HEK293 (cell line): ENCODE results near the gene MTCL1.

Experiments used
- CTCF ChIA-PET: fragments of 350-600 bp; formaldehyde crosslinking; extraction: SDS; loops from one replicate; lab custom pipeline; 2021; ENCODE audit warnings: antibody characterized with exemption; lab: Yijun Ruan, JAX
- POLR2A ChIA-PET: fragments of 300-600 bp; formaldehyde crosslinking; extraction: SDS; loops from one replicate; lab custom pipeline; 2020; ENCODE audit warnings: antibody characterized with exemption, inconsistent platforms; lab: Yijun Ruan, JAX
- H3K27ac ChIP-seq: fragments of 200-500 bp; sonication (Bioruptor generic); 2 replicates; pipeline ENCODE4 v1.5.1; 2014; ENCODE audit warnings: low read depth, low read length, control low read depth, inconsistent platforms; ENCODE audit errors: extremely low read depth
- H3K36me3 ChIP-seq, 2 experiments: fragments of 200-500 bp in 1 of 2; sonication (Bioruptor generic) in 1 of 2; 1 replicate in 1 of 2; 2 replicates in 1 of 2; pipeline ENCODE4 v1.5.1; 2014 to 2017; ENCODE audit warnings: inconsistent platforms in 2 of 2, low read length in 2 of 2; ENCODE audit not compliant: control insufficient read depth in 2 of 2, insufficient read depth in 1 of 2
- H3K4me1 ChIP-seq: fragments of 200-500 bp; sonication (Bioruptor generic); 2 replicates; pipeline ENCODE4 v1.5.1; 2014; ENCODE audit warnings: mild to moderate bottlenecking, low read length, inconsistent platforms; ENCODE audit not compliant: control insufficient read depth, insufficient read depth
- H3K4me3 ChIP-seq: 2 replicates; pipeline ENCODE4 v1.5.1; 2011; ENCODE audit warnings: low read depth, mild to moderate bottlenecking, control low read depth, low read length, moderate library complexity
- H3K9me3 ChIP-seq: fragments of 200-500 bp; sonication (Bioruptor generic); 2 replicates; pipeline ENCODE4 v1.5.1; 2014; ENCODE audit warnings: low read depth, low read length, inconsistent platforms; ENCODE audit not compliant: control insufficient read depth, insufficient read depth
- FEZF1 ChIP-seq: fragments of 450-650 bp; formaldehyde crosslinking; IDR thresholded peaks from 2 replicates; pipeline ENCODE4 v1.5.1; 2016; ENCODE audit warnings: missing biosample characterization, missing genetic modification characterization
- TRIM28 ChIP-seq: IDR thresholded peaks from 2 replicates; pipeline ENCODE4 v1.6.1; 2011; ENCODE audit warnings: low read length, control low read depth, borderline replicate concordance
- ZBTB1 ChIP-seq: fragments of 450-650 bp; formaldehyde crosslinking; IDR thresholded peaks from 2 replicates; pipeline ENCODE4 v1.5.1; 2016; ENCODE audit warnings: missing biosample characterization, missing genetic modification characterization
- ZBTB8A ChIP-seq: fragments of 450-650 bp; formaldehyde crosslinking; IDR thresholded peaks from 2 replicates; pipeline ENCODE4 v1.5.1; 2016; ENCODE audit warnings: missing biosample characterization, missing genetic modification characterization
- ZIC2 ChIP-seq: fragments of 450-650 bp; formaldehyde crosslinking; IDR thresholded peaks from 2 replicates; pipeline ENCODE4 v1.5.1; 2016; ENCODE audit warnings: missing biosample characterization, missing genetic modification characterization
- ZNF114 ChIP-seq: fragments of 450-650 bp; formaldehyde crosslinking; IDR thresholded peaks from 2 replicates; pipeline ENCODE4 v1.5.0; 2017; ENCODE audit warnings: missing biosample characterization, missing genetic modification characterization
- ZNF133 ChIP-seq: fragments of 450-650 bp; formaldehyde crosslinking; IDR thresholded peaks from 2 replicates; pipeline ENCODE4 v1.5.1; 2016; ENCODE audit warnings: missing biosample characterization, missing genetic modification characterization
- ZNF2 ChIP-seq: fragments of 450-650 bp; formaldehyde crosslinking; IDR thresholded peaks from 2 replicates; pipeline ENCODE4 v1.5.1; 2016; ENCODE audit warnings: missing biosample characterization, missing genetic modification characterization
- ZNF23 ChIP-seq: fragments of 450-650 bp; formaldehyde crosslinking; IDR thresholded peaks from 2 replicates; pipeline ENCODE4 v1.5.1; 2016; ENCODE audit warnings: missing biosample characterization, missing genetic modification characterization, borderline replicate concordance
- ZNF324 ChIP-seq: fragments of 450-650 bp; formaldehyde crosslinking; IDR thresholded peaks from 2 replicates; pipeline ENCODE4 v1.5.1; 2016; ENCODE audit warnings: missing biosample characterization, missing genetic modification characterization
- ZNF366 ChIP-seq: fragments of 450-650 bp; formaldehyde crosslinking; conservative IDR thresholded peaks from 2 replicates; pipeline ENCODE4 v1.5.1; 2016; ENCODE audit warnings: missing biosample characterization, missing genetic modification characterization
- ZNF394 ChIP-seq: fragments of 450-650 bp; formaldehyde crosslinking; IDR thresholded peaks from 2 replicates; pipeline ENCODE4 v1.5.1; 2016; ENCODE audit warnings: missing biosample characterization, missing genetic modification characterization, mild to moderate bottlenecking, moderate library complexity, borderline replicate concordance
- ZNF426 ChIP-seq: fragments of 450-650 bp; formaldehyde crosslinking; IDR thresholded peaks from 2 replicates; pipeline ENCODE4 v1.5.1; 2017; ENCODE audit warnings: missing biosample characterization, missing genetic modification characterization, mild to moderate bottlenecking, inconsistent platforms, moderate library complexity
- ZNF48 ChIP-seq: fragments of 450-650 bp; formaldehyde crosslinking; IDR thresholded peaks from 2 replicates; pipeline ENCODE4 v1.5.1; 2016; ENCODE audit warnings: missing biosample characterization, missing genetic modification characterization
- ZNF501 ChIP-seq: fragments of 450-650 bp; formaldehyde crosslinking; IDR thresholded peaks from 2 replicates; pipeline ENCODE4 v1.5.1; 2016; ENCODE audit warnings: missing biosample characterization, missing genetic modification characterization
- ZNF600 ChIP-seq: fragments of 450-650 bp; formaldehyde crosslinking; IDR thresholded peaks from 2 replicates; pipeline ENCODE4 v1.5.1; 2016; ENCODE audit warnings: missing biosample characterization, missing genetic modification characterization
- ZNF629 ChIP-seq: fragments of 450-650 bp; formaldehyde crosslinking; IDR thresholded peaks from 2 replicates; pipeline ENCODE4 v1.5.1; 2017; ENCODE audit warnings: missing biosample characterization, missing genetic modification characterization
- ZNF660 ChIP-seq: fragments of 450-650 bp; IDR thresholded peaks from 2 replicates; pipeline ENCODE4 v1.5.1; 2018; ENCODE audit warnings: missing biosample characterization, mild to moderate bottlenecking, missing genetic modification characterization
- ZNF843 ChIP-seq: fragments of 450-650 bp; formaldehyde crosslinking; IDR thresholded peaks from 2 replicates; pipeline ENCODE4 v1.5.1; 2016; ENCODE audit warnings: missing biosample characterization, missing genetic modification characterization
- ZSCAN30 ChIP-seq: fragments of 450-650 bp; IDR thresholded peaks from 2 replicates; pipeline ENCODE4 v1.5.1; 2018; ENCODE audit warnings: missing biosample characterization, mild to moderate bottlenecking, missing genetic modification characterization, moderate library complexity
- TF ChIP-seq, protein P1 (sequence below): fragments of 450-650 bp; formaldehyde crosslinking; IDR thresholded peaks from 2 replicates; pipeline ENCODE4 v1.5.1; 2016; ENCODE audit warnings: missing biosample characterization, missing genetic modification characterization
- TF ChIP-seq, protein P2 (sequence below): fragments of 450-650 bp; formaldehyde crosslinking; IDR thresholded peaks from 2 replicates; pipeline ENCODE4 v1.5.1; 2017; ENCODE audit warnings: missing biosample characterization, missing genetic modification characterization
- TF ChIP-seq, protein P3 (sequence below): fragments of 450-650 bp; formaldehyde crosslinking; IDR thresholded peaks from 2 replicates; pipeline ENCODE4 v1.5.1; 2016; ENCODE audit warnings: missing biosample characterization, missing genetic modification characterization
- TF ChIP-seq, protein P4 (sequence below): fragments of 450-650 bp; formaldehyde crosslinking; IDR thresholded peaks from 2 replicates; pipeline ENCODE4 v1.5.1; 2017; ENCODE audit warnings: missing biosample characterization, mild to moderate bottlenecking, missing genetic modification characterization, moderate library complexity

Gene MTCL1

DNA sequence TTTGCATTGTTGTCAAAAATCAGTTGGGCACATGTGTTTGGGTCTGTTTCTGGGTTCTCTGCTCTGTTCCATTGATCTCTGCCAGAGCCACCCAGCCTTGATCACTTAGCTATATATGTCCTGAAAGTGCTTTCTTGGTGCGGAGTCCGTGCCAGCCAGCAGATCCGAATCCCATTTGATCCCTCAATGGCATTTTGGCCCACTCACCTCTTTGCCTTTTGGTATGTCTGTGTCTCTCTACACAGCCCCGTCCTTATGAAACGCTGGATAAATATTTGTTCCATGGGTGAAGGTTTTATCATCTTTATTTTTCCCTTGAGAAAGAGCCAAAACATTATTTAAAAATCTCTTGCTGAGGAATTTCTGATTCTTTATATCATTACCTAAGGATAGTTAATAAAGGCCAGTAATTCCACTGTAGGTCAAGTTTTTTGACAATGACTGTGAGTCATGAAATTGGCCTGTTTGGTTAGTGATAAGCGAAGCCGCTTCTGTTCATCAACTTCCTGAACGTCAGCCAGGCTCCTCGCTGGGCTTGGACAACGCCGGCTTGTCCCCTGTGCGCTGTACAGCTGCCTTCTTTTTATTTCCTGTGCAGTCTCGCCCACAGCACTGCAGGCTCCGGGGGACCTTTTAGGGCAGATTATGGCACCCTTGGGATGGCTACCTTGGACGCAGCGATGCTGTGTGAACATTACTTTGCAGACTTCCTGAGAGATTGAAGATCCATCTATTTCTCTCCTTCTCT is 24.9 kb downstream of the MTCL1 start (continued):
- TF ChIP-seq, protein P1, sequence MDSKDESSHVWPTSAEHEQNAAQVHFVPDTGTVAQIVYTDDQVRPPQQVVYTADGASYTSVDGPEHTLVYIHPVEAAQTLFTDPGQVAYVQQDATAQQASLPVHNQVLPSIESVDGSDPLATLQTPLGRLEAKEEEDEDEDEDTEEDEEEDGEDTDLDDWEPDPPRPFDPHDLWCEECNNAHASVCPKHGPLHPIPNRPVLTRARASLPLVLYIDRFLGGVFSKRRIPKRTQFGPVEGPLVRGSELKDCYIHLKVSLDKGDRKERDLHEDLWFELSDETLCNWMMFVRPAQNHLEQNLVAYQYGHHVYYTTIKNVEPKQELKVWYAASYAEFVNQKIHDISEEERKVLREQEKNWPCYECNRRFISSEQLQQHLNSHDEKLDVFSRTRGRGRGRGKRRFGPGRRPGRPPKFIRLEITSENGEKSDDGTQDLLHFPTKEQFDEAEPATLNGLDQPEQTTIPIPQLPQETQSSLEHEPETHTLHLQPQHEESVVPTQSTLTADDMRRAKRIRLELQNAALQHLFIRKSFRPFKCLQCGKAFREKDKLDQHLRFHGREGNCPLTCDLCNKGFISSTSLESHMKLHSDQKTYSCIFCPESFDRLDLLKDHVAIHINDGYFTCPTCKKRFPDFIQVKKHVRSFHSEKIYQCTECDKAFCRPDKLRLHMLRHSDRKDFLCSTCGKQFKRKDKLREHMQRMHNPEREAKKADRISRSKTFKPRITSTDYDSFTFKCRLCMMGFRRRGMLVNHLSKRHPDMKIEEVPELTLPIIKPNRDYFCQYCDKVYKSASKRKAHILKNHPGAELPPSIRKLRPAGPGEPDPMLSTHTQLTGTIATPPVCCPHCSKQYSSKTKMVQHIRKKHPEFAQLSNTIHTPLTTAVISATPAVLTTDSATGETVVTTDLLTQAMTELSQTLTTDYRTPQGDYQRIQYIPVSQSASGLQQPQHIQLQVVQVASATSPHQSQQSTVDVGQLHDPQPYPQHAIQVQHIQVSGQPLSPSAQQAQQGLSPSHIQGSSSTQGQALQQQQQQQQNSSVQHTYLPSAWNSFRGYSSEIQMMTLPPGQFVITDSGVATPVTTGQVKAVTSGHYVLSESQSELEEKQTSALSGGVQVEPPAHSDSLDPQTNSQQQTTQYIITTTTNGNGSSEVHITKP (tag by site-specific recombination), result peak; percentile 78
- TF ChIP-seq ZNF600 (0 out of 2 replicates have a peak, but pooled peaks have one; percentile 51), ZNF48 (no peak), ZNF324 (tag by site-specific recombination) (no peak), ZSCAN30 (tag by site-specific recombination) (0 out of 2 replicates have a peak, but pooled peaks have one; percentile 9), ZNF501 (tag by site-specific recombination) (no peak), ZBTB1 (tag by site-specific recombination) (no peak), ZNF2 (tag by site-specific recombination) (0 out of 2 replicates have a peak, but pooled peaks have one; percentile 22), ZNF660 (tag by site-specific recombination) (peak; percentile 53; the same call in 1 of the 2 replicates), TRIM28 (peak; percentile 33; the same call in 1 of the 2 replicates), ZNF629 (tag by site-specific recombination) (peak; percentile 60), ZBTB8A (tag by site-specific recombination) (peak; percentile 42; the same call in 1 of the 2 replicates), ZNF426 (no peak), FEZF1 (tag by site-specific recombination) (peak; percentile 64), ZNF843 (peak; percentile 62), ZIC2 (tag by site-specific recombination) (peak; percentile 57; the same call in 1 of the 2 replicates), ZNF366 (tag by site-specific recombination) (peak; percentile 59; the same call in 1 of the 2 replicates)
- TF ChIP-seq, protein P2, sequence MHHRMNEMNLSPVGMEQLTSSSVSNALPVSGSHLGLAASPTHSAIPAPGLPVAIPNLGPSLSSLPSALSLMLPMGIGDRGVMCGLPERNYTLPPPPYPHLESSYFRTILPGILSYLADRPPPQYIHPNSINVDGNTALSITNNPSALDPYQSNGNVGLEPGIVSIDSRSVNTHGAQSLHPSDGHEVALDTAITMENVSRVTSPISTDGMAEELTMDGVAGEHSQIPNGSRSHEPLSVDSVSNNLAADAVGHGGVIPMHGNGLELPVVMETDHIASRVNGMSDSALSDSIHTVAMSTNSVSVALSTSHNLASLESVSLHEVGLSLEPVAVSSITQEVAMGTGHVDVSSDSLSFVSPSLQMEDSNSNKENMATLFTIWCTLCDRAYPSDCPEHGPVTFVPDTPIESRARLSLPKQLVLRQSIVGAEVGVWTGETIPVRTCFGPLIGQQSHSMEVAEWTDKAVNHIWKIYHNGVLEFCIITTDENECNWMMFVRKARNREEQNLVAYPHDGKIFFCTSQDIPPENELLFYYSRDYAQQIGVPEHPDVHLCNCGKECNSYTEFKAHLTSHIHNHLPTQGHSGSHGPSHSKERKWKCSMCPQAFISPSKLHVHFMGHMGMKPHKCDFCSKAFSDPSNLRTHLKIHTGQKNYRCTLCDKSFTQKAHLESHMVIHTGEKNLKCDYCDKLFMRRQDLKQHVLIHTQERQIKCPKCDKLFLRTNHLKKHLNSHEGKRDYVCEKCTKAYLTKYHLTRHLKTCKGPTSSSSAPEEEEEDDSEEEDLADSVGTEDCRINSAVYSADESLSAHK, result no peak
- TF ChIP-seq, all 188 proteins: peak for 20

DNA sequence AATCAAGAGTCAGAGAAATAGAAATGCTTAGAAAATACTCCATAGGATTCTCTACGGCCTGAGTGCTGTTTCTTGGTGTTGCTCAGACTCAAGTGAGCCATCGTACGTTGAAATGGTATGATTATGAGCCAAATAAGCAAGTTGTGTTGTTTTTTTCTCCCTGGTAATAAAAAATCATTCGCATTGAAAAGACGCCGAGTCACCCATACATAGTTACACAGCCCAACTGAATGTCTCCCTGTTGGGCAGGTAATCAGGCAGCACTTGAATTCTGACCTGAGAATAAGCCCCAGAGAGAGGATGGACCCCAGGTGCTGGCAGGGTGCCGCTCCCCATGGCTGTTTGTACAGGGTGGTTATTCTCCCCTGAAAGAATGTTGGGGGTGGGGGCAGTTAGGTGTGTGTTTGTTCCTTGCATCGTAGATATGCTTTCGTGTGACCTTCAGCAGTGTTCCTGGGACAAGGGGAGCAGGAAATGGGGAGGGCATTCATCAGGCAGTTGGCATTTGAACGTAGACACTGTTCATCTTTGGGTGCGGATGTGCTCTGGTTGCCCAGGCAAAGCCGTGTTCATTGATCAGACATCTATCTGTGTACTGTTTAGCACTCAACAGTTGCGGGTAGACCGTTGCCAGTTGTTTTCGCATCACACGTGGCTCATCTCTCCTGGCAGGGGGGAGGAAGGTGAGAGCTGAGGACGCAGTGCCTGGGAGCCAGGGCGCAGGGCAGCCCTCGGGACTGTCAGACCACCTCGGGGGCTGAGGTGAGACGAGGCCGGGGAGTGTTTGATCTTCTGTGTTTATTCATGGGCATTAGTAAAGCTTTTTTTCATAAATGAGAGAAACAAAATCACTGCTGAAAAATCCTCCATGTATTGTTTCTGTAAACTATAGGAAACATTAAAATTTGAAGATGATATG is 27.3 kb downstream of the MTCL1 start:
- TF ChIP-seq, protein P3, sequence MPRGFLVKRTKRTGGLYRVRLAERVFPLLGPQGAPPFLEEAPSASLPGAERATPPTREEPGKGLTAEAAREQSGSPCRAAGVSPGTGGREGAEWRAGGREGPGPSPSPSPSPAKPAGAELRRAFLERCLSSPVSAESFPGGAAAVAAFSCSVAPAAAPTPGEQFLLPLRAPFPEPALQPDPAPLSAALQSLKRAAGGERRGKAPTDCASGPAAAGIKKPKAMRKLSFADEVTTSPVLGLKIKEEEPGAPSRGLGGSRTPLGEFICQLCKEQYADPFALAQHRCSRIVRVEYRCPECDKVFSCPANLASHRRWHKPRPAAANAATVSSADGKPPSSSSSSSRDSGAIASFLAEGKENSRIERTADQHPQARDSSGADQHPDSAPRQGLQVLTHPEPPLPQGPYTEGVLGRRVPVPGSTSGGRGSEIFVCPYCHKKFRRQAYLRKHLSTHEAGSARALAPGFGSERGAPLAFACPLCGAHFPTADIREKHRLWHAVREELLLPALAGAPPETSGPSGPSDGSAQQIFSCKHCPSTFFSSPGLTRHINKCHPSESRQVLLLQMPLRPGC (tag by site-specific recombination), result no peak
- TF ChIP-seq TRIM28 (no peak), ZNF394 (tag by site-specific recombination) (no peak), ZIC2 (tag by site-specific recombination) (0 out of 2 replicates have a peak, but pooled peaks have one; percentile 19), ZNF133 (no peak), ZNF114 (tag by site-specific recombination) (no peak), ZNF23 (no peak)
- TF ChIP-seq, protein P4, sequence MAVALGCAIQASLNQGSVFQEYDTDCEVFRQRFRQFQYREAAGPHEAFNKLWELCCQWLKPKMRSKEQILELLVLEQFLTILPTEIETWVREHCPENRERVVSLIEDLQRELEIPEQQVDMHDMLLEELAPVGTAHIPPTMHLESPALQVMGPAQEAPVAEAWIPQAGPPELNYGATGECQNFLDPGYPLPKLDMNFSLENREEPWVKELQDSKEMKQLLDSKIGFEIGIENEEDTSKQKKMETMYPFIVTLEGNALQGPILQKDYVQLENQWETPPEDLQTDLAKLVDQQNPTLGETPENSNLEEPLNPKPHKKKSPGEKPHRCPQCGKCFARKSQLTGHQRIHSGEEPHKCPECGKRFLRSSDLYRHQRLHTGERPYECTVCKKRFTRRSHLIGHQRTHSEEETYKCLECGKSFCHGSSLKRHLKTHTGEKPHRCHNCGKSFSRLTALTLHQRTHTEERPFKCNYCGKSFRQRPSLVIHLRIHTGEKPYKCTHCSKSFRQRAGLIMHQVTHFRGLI (tag by site-specific recombination), result peak; percentile 77
- TF ChIP-seq, all 188 proteins: peak for 2
- ChIA-PET POLR2A (no interaction called here), CTCF (interaction anchor here (0.7 kb wide), 1 partner anchor 30 kb away, joined by 3 read pairs; no protein-coding TSS in a partner anchor)
- peaks cover 5% of the 10 kb centered on the region for H3K4me1 ChIP-seq
- H3K9me3 ChIP-seq, result no peaks in the 10 kb centered on the region
- H3K4me3 ChIP-seq, result no peak overlapping the region
- H3K27ac ChIP-seq, result no peak overlapping the region
- H3K36me3 ChIP-seq, result peaks cover 0 to 3% of the 10 kb centered on the region in 2 experiments; a peak in 2 of 3 replicates
